Mucosa of descending colon (tissue), 3 donors: ENCODE data around the gene ELP4. TPM values are rescaled to one million over a fixed set of nuclear protein-coding genes. Genes with fewer than 3 reads are reported as not detected.

Experiments
- ATAC-seq: fragments of 200-7000 bp; cut with Tn5 transposase; one replicate; pipeline ENCODE4 v1.9.1; 2020; ENCODE audit warnings: mild to moderate bottlenecking, moderate library complexity
- DNase-seq, 3 donors: peaks; one replicate each; pipeline ENCODE4 v3.0.0-alpha.2; 2020
- H3K36me3 ChIP-seq: fragments of 200-600 bp; one replicate; pipeline ENCODE4 v1.8.0; 2021; ENCODE audit warnings: low read depth, mild to moderate bottlenecking
- H3K4me1 ChIP-seq: fragments of 200-600 bp; one replicate; pipeline ENCODE4 v1.8.0; 2021; ENCODE audit warnings: low read depth, mild to moderate bottlenecking
- H3K4me3 ChIP-seq: fragments of 200-600 bp; one replicate; pipeline ENCODE4 v1.8.0; 2021; ENCODE audit warnings: mild to moderate bottlenecking
- H3K9me3 ChIP-seq: fragments of 200-600 bp; one replicate; pipeline ENCODE4 v1.8.0; 2021; ENCODE audit warnings: mild to moderate bottlenecking
- intact Hi-C, 2 donors: fragments of 100-400 bp; cut with DNase I in 1 of 2; cut with micrococcal nuclease in 1 of 2; formaldehyde crosslinking; loops; one replicate each; pipeline versions ENCODE4 v1.11.0 to v1.11.1; 2022; cut with DNase I, micrococcal nuclease
- total RNA-seq, 3 donors: library from RNA; stranded (reverse); fragmentation: NEBNext Ultra II Directional in 2 of 3; extraction: Animal tissue kit (Norgen Biotek cat#: 25700) in 2 of 3; gene quantifications; one replicate each; pipeline versions ENCODE4 v1.2.1 to v1.2.4, GENCODE V29; 2021 to 2023
- TF ChIP-seq, protein P1 (sequence below): fragments of 200-600 bp; IDR thresholded peaks from one replicate; pipeline ENCODE4 v1.8.0; 2022; ENCODE audit warnings: antibody characterized with exemption, mild to moderate bottlenecking
- donor health status: DM: no; HTN: no; CAD: no; lungs with moderate emphysema.
- donor health status: DM: no; HTN: no; CAD: no.
- donor health status: DM: no; HTN: yes; CAD: no.

The ELP4 gene
- total RNA-seq, 3 donors from 2014 or later, result 13.2 to 21.4 (median 18.7) TPM

DNA sequence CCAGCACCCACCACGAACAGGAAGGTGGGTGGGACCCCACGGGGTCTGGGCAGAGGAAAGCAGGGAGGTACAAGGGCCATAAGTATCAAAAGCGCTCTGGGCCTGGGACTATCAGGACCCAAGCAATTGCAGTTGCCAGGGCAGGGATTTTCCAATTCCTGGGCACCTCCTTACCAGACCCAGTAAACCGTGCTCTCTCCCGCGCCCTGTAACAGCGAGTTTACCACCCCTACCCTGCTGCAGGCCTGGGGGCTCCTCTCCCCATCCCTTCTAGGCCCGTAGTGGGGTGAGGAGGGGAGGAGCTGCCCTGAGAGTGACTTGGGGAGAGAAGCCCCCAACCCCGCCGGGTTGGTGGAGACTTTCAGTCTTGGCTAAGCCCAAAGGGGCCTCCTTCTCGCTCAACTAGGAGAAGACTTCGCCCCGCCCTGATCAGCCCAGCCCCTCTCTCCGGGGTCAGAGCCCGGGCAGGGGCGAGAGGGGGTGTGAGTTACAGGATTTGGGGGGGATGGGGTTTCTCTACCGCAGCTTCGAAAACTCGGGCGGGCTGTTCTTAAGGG, 296.1 kb downstream of the ELP4 start:
- TF ChIP-seq, protein P1, sequence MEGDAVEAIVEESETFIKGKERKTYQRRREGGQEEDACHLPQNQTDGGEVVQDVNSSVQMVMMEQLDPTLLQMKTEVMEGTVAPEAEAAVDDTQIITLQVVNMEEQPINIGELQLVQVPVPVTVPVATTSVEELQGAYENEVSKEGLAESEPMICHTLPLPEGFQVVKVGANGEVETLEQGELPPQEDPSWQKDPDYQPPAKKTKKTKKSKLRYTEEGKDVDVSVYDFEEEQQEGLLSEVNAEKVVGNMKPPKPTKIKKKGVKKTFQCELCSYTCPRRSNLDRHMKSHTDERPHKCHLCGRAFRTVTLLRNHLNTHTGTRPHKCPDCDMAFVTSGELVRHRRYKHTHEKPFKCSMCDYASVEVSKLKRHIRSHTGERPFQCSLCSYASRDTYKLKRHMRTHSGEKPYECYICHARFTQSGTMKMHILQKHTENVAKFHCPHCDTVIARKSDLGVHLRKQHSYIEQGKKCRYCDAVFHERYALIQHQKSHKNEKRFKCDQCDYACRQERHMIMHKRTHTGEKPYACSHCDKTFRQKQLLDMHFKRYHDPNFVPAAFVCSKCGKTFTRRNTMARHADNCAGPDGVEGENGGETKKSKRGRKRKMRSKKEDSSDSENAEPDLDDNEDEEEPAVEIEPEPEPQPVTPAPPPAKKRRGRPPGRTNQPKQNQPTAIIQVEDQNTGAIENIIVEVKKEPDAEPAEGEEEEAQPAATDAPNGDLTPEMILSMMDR, result no peak
- intact Hi-C loops, result no loop called here
- Histone ChIP-seq H3K36me3 (no peaks in the 10 kb centered on the region), H3K4me1 (peaks cover 20% of the 10 kb centered on the region), H3K4me3 (no peak overlapping the region), H3K9me3 (no peaks in the 10 kb centered on the region)
- DNase-seq, result no peak
- no peak for ATAC-seq

- intact Hi-C loops, result no loop called here
- H3K4me1 ChIP-seq, result peaks cover 26% of the 10 kb centered on the region
- H3K36me3 ChIP-seq, result no peaks in the 10 kb centered on the region
- no peak for ATAC-seq
- DNase-seq, result no peak
- H3K9me3 ChIP-seq, result no peaks in the 10 kb centered on the region
- TF ChIP-seq, protein P1, result no peak
- no peak overlapping the region for H3K4me3 ChIP-seq
Measured at GRCh38 chr11:31806186-31806927, 296.8 kb downstream of the ELP4 start.

GRCh38 chr11:31806928-31807798, 297.6 kb downstream of the ELP4 start:
- intact Hi-C loops, result no loop called here
- H3K4me3 ChIP-seq, result no peak overlapping the region
- H3K4me1 ChIP-seq, result peaks cover 33% of the 10 kb centered on the region
- ATAC-seq, result no peak
- no peaks in the 10 kb centered on the region for H3K9me3 ChIP-seq
- DNase-seq, result no peak
- no peaks in the 10 kb centered on the region for H3K36me3 ChIP-seq
- TF ChIP-seq, protein P1, result no peak

GRCh38 chr11:31807799-31808667, 298.5 kb downstream of the ELP4 start:
- no peak for DNase-seq
- Histone ChIP-seq H3K4me3 (no peak overlapping the region), H3K4me1 (peaks cover 41% of the 10 kb centered on the region), H3K36me3 (no peaks in the 10 kb centered on the region), H3K9me3 (no peaks in the 10 kb centered on the region)
- ATAC-seq, result no peak
- TF ChIP-seq, protein P1, result no peak
- intact Hi-C loops, result no loop called here
